ENCODE results near the gene FRMPD4. TPM values are rescaled to one million over a fixed set of nuclear protein-coding genes. Genes with fewer than 3 reads are reported as not detected.

Gene FRMPD4
- total RNA-seq, 1 donor from 2014 or later, result 0.79 TPM

DNA sequence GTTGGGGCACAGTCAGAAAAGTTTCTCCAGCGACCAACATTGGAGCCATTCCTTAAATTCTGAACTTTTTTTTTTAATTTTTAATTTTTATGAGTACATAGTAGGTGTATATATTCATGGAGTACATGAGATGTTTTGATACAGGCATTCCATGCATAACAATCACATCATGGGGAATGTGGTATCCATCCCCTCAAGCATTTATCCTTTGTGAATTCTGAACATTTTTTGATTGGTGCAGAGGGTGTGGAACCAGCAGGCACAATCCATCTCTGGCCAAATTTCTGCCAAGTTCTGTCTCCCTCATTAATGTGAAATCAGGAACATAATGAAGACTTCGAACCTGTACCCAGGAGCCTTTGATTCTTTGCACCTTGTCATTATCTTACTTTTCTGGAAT lies 267.0 kb downstream of the FRMPD4 start:
- no peak for DNase-seq (ENCODE audit: low read depth)
- FAIRE-seq, result no peak
- TF ChIP-seq, protein P1, sequence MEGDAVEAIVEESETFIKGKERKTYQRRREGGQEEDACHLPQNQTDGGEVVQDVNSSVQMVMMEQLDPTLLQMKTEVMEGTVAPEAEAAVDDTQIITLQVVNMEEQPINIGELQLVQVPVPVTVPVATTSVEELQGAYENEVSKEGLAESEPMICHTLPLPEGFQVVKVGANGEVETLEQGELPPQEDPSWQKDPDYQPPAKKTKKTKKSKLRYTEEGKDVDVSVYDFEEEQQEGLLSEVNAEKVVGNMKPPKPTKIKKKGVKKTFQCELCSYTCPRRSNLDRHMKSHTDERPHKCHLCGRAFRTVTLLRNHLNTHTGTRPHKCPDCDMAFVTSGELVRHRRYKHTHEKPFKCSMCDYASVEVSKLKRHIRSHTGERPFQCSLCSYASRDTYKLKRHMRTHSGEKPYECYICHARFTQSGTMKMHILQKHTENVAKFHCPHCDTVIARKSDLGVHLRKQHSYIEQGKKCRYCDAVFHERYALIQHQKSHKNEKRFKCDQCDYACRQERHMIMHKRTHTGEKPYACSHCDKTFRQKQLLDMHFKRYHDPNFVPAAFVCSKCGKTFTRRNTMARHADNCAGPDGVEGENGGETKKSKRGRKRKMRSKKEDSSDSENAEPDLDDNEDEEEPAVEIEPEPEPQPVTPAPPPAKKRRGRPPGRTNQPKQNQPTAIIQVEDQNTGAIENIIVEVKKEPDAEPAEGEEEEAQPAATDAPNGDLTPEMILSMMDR (IDR thresholded peaks at IDR 0.05; ENCODE audit: insufficient read depth, low read length, severe bottlenecking), result no peak

DNA sequence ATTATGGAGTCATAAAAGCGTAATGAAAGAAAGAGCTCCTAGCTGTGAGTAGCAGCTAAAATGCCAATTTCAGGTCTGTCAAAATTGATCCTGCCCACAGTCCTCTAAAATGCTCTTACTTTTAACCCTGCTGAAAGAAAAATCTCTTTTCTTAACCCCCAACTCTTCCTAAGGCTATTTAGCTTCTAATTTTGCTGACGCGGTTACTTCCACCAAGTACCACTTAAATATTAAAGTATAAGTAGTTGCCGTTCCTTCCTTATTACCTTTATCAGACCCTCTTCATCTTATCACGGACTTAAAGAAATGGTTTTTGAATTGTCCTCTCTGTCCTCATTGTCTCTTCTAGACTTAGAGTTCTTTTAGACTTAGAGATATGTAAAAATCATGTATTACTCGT lies 272.2 kb downstream of the FRMPD4 start:
- DNase-seq (ENCODE audit: low read depth), result no peak
- Histone ChIP-seq H3K27me3 (ENCODE audit: control insufficient read depth, insufficient read depth, low read length) (no peaks in the 10 kb centered on the region), H3K36me3 (ENCODE audit: control insufficient read depth, insufficient read depth, low read length) (no peaks in the 10 kb centered on the region), H3K4me3 (ENCODE audit: low read depth, low read length) (no peak overlapping the region)
- no peak for FAIRE-seq
- TF ChIP-seq, protein P1 (IDR thresholded peaks at IDR 0.05; ENCODE audit: insufficient read depth, low read length, severe bottlenecking), result no peak

More for the DNA sequence above, 267.0 kb downstream of the FRMPD4 start:
- no peak overlapping the region for H3K4me3 ChIP-seq (ENCODE audit: low read depth, low read length)
- H3K27me3 ChIP-seq (ENCODE audit: control insufficient read depth, insufficient read depth, low read length), result no peaks in the 10 kb centered on the region
- no peaks in the 10 kb centered on the region for H3K36me3 ChIP-seq (ENCODE audit: control insufficient read depth, insufficient read depth, low read length)

DNA sequence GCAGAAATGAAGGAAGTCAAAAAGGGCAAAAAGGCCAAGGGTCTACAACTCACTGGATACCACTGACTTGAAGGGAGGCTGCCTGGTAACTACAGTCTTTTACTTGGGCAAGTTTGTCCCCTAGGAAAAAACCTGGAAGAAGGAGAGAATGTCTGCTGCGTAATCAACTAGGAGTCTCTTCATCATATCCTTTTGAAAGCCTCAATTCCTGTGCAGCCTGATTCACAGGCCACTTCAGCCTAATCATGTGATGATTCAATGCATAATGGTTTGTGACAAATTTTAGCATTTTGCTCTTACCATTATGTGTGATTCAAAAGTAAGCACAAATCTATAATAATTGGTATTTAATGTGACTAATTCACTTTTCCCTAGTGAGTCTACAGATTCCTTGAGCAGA lies 273.6 kb downstream of the FRMPD4 start:
- TF ChIP-seq, protein P1 (IDR thresholded peaks at IDR 0.05; ENCODE audit: insufficient read depth, low read length, severe bottlenecking), result no peak
- no peaks in the 10 kb centered on the region for H3K36me3 ChIP-seq (ENCODE audit: control insufficient read depth, insufficient read depth, low read length)
- H3K4me3 ChIP-seq (ENCODE audit: low read depth, low read length), result no peak overlapping the region
- FAIRE-seq, result no peak
- no peak for DNase-seq (ENCODE audit: low read depth)
- no peaks in the 10 kb centered on the region for H3K27me3 ChIP-seq (ENCODE audit: control insufficient read depth, insufficient read depth, low read length)

DNA sequence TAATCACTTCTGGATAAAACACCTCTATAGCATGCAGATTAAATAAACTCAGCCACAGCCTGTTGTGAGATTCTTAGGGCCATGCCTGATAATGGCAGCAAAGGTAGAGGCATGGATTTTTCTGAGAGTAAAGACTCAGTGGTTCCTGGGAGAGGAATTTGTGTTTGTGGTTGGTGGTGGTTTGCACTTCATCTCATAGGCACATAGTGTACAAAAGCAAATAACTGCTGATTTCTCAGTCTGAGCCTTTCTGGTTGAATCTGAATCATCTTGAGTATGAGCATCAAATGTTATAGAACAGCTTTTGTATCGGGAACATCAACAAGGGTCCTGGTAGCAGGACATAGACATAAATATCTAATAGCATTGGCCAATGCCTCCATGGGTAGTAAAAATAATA lies 274.3 kb downstream of the FRMPD4 start:
- TF ChIP-seq, protein P1 (IDR thresholded peaks at IDR 0.05; ENCODE audit: insufficient read depth, low read length, severe bottlenecking), result no peak

DNA sequence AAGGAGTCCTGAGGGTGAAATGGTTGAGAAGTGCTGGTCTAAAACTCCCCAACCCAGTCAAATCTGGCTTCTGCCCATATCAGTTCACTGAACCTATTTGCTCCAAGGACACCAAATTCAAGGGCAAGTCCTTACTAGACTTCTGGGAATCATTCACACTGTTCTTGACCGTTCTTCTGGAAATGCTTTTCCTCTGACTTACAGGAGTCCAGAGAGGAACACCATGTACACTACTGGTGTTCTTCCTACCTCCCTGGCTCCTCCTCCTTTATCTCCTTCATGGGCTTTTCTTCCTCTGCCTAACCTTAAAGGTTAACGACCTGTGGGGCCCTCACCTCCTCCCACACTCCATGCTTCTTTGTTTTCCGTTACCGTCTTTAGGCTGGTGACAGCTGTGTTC lies 281.3 kb downstream of the FRMPD4 start:
- DNase-seq (ENCODE audit: low read depth), result peak; percentile 70
- no peak for FAIRE-seq
- TF ChIP-seq, protein P1 (IDR thresholded peaks at IDR 0.05; ENCODE audit: insufficient read depth, low read length, severe bottlenecking), result no peak

More for the DNA sequence above, 274.3 kb downstream of the FRMPD4 start:
- no peaks in the 10 kb centered on the region for H3K27me3 ChIP-seq (ENCODE audit: control insufficient read depth, insufficient read depth, low read length)
- H3K4me3 ChIP-seq (ENCODE audit: low read depth, low read length), result no peak overlapping the region
- DNase-seq (ENCODE audit: low read depth) (no peak), FAIRE-seq (no peak)
- no peaks in the 10 kb centered on the region for H3K36me3 ChIP-seq (ENCODE audit: control insufficient read depth, insufficient read depth, low read length)

DNA sequence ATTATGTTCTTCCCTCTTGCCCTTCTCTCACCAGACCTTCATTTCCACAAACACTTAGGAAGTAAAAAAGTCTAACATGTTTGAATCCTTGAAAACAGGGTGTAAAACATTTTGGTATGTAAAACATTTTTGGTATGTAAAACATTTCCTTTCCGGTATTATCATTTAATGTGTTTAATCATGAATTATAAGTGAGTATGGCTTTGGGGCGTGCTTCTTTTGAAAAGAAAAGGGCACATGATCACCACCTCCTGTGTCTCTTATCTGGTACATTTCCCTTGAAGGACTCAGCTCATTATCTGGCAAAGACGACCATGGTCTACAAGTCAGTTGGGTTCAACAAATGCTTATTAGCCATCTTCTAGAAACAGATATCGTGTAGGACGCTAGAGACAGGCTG lies 283.6 kb downstream of the FRMPD4 start:
- H3K27me3 ChIP-seq (ENCODE audit: control insufficient read depth, insufficient read depth, low read length), result no peaks in the 10 kb centered on the region
- FAIRE-seq (no peak), DNase-seq (ENCODE audit: low read depth) (peak; percentile 36)
- no peak overlapping the region for H3K4me3 ChIP-seq (ENCODE audit: low read depth, low read length)
- no peaks in the 10 kb centered on the region for H3K36me3 ChIP-seq (ENCODE audit: control insufficient read depth, insufficient read depth, low read length)
- TF ChIP-seq, protein P1 (IDR thresholded peaks at IDR 0.05; ENCODE audit: insufficient read depth, low read length, severe bottlenecking), result no peak

More for the DNA sequence above, 281.3 kb downstream of the FRMPD4 start:
- Histone ChIP-seq H3K36me3 (ENCODE audit: control insufficient read depth, insufficient read depth, low read length) (no peaks in the 10 kb centered on the region), H3K4me3 (ENCODE audit: low read depth, low read length) (no peak overlapping the region), H3K27me3 (ENCODE audit: control insufficient read depth, insufficient read depth, low read length) (no peaks in the 10 kb centered on the region)

Data from bronchial epithelial cell (primary cell).